GM12891 (cell line): ENCODE data around the gene TMCC2.

Source experiments
- PAX5 ChIP-seq: IDR thresholded peaks from 2 replicates; pipeline ENCODE4 v1.6.1; 2011; ENCODE audit warnings: low read length, moderate library complexity, mild to moderate bottlenecking; ENCODE audit not compliant: insufficient read depth, severe bottlenecking
- POLR2A ChIP-seq: IDR thresholded peaks from 2 replicates; pipeline ENCODE4 v1.6.1; 2011; ENCODE audit warnings: low read depth, low read length, control low read depth
- POLR2AphosphoS5 ChIP-seq: IDR thresholded peaks from 2 replicates; pipeline ENCODE4 v1.6.1; 2011; ENCODE audit warnings: low read depth, low read length, control low read depth
- POU2F2 ChIP-seq: IDR thresholded peaks from 2 replicates; pipeline ENCODE4 v1.6.1; 2011; ENCODE audit warnings: low read depth, mild to moderate bottlenecking, control low read depth, low read length, moderate library complexity
- TAF1 ChIP-seq: IDR thresholded peaks from 2 replicates; pipeline ENCODE4 v1.6.1; 2011; ENCODE audit warnings: low read depth, low read length, control low read depth

DNA sequence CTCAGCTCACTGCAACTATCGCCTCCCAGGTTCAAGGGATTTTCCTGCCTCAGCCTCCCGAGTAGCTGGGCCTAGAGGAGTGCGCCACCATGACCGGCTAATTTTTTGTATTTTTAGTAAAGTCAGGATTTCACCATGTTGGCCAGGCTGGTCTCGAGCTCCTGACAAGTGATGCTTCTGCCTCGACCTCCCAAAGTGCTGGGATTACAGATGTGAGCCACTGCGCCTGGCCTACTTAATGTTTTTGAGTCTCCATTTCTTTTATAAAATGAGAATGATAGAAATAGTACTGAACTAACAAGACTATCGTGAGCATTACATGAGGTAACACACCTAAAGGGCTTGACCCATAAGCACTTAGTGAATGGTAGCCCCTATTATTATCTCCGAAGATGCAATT is 72.4 kb downstream of the TMCC2 start:
- no peak for TF ChIP-seq POLR2A
- no peak for TF ChIP-seq POLR2AphosphoS5
- no peak for TF ChIP-seq TAF1
- no peak for TF ChIP-seq PAX5
- no peak for TF ChIP-seq POU2F2
